IMR-90 (cell line): ENCODE data around the gene ADAMTS6. TPM values are rescaled to one million over a fixed set of nuclear protein-coding genes. Genes with fewer than 3 reads are reported as not detected.

Source experiments
- ATAC-seq: fragments of 200-7000 bp; cut with Tn5 transposase; 2 replicates; pipeline ENCODE4 v1.9.1; 2020; ENCODE audit warnings: low read depth, mild to moderate bottlenecking, moderate library complexity
- BruUV-seq: library from RNA; stranded (reverse); fragments of 400-500 nt; replicated peaks from 2 replicates; lab custom pipeline; 2021; lab: Mats Ljungman, UMichigan
- CTCF ChIA-PET: fragments of 300-600 bp; formaldehyde crosslinking; extraction: SDS; loops from one replicate; lab custom pipeline; 2021; ENCODE audit warnings: antibody characterized with exemption; lab: Yijun Ruan, JAX
- POLR2A ChIA-PET: fragments of 300-600 bp; sonication (Branson Sonifier 250); formaldehyde crosslinking; loops from one replicate; lab custom pipeline; 2022; ENCODE audit warnings: antibody characterized with exemption; ENCODE audit not compliant: unreplicated experiment; lab: Charles Lee
- DNase-seq: peaks from one replicate; pipeline ENCODE4 v3.0.0; 2013
- H2AFZ ChIP-seq: replicated peaks from 2 replicates; pipeline ENCODE3; 2013; ENCODE audit warnings: low read length, mild to moderate bottlenecking; ENCODE audit not compliant: poor library complexity
- H2AK5ac ChIP-seq: 2 replicates; pipeline ENCODE4 v1.6.1; 2013; ENCODE audit warnings: low read depth, low read length, inconsistent platforms
- H2AK9ac ChIP-seq: replicated peaks from 2 replicates; pipeline ENCODE3; 2013; ENCODE audit warnings: mild to moderate bottlenecking, low read depth, low read length, moderate library complexity; ENCODE audit not compliant: poor library complexity
- H2BK120ac ChIP-seq: 2 replicates; pipeline ENCODE4 v1.6.1; 2013; ENCODE audit warnings: low read depth, low read length, inconsistent platforms
- H2BK15ac ChIP-seq: 3 replicates; pipeline ENCODE4 v1.6.1; 2013; ENCODE audit warnings: low read depth, low read length, inconsistent platforms
- H2BK20ac ChIP-seq: 2 replicates; pipeline ENCODE4 v1.6.1; 2013; ENCODE audit warnings: low read depth, mild to moderate bottlenecking, inconsistent platforms, low read length, moderate library complexity
- H2BK5ac ChIP-seq: 2 replicates; pipeline ENCODE4 v1.6.1; 2013; ENCODE audit warnings: mild to moderate bottlenecking, low read depth, low read length, inconsistent platforms; ENCODE audit not compliant: poor library complexity, severe bottlenecking
- H3K14ac ChIP-seq: replicated peaks from 2 replicates; pipeline ENCODE4 v1.6.1; 2013; ENCODE audit warnings: low read depth, low read length, inconsistent platforms
- H3K18ac ChIP-seq: 2 replicates; pipeline ENCODE4 v1.6.1; 2013; ENCODE audit warnings: low read depth, low read length, control low read depth
- H3K23ac ChIP-seq: 2 replicates; pipeline ENCODE4 v1.6.1; 2013; ENCODE audit warnings: low read depth, low read length, inconsistent platforms
- H3K27ac ChIP-seq: 2 replicates; pipeline ENCODE4 v1.5.1; 2013; ENCODE audit warnings: mild to moderate bottlenecking, control low read depth, low read length; ENCODE audit not compliant: insufficient read depth
- H3K27me3 ChIP-seq: 2 replicates; pipeline ENCODE4 v1.6.1; 2013; ENCODE audit warnings: low read length; ENCODE audit not compliant: control insufficient read depth, insufficient read depth
- H3K36me3 ChIP-seq: 2 replicates; pipeline ENCODE4 v1.6.1; 2013; ENCODE audit warnings: low read length, mixed read lengths; ENCODE audit not compliant: control insufficient read depth, insufficient read depth
- H3K4ac ChIP-seq: 2 replicates; pipeline ENCODE4 v1.6.1; 2013; ENCODE audit warnings: low read depth, low read length, inconsistent platforms
- H3K4me1 ChIP-seq: 2 replicates; pipeline ENCODE4 v1.6.1; 2013; ENCODE audit warnings: low read length, mixed read lengths; ENCODE audit not compliant: control insufficient read depth, insufficient read depth
- H3K4me2 ChIP-seq: 2 replicates; pipeline ENCODE4 v1.6.1; 2013; ENCODE audit warnings: low read depth, mild to moderate bottlenecking, control low read depth, low read length, moderate library complexity
- H3K4me3 ChIP-seq: 2 replicates; pipeline ENCODE4 v1.5.1; 2013; ENCODE audit warnings: low read depth, mild to moderate bottlenecking, control low read depth, low read length, moderate library complexity; ENCODE audit not compliant: insufficient read depth
- H3K56ac ChIP-seq: 2 replicates; pipeline ENCODE4 v1.6.1; 2013; ENCODE audit warnings: low read length, inconsistent platforms; ENCODE audit not compliant: insufficient read depth; ENCODE audit errors: extremely low read depth
- H3K79me1 ChIP-seq, 2 experiments: 2 replicates each; pipeline ENCODE4 v1.6.1; 2013; ENCODE audit warnings: low read length in 2 of 2, inconsistent platforms in 1 of 2, low read depth in 1 of 2
- H3K9ac ChIP-seq: 2 replicates; pipeline ENCODE4 v1.6.1; 2013; ENCODE audit warnings: low read depth, low read length, control low read depth
- H3K9me1 ChIP-seq: 2 replicates; pipeline ENCODE4 v1.6.1; 2013; ENCODE audit warnings: low read length, inconsistent platforms; ENCODE audit not compliant: insufficient read depth
- H3K9me3 ChIP-seq: 2 replicates; pipeline ENCODE4 v1.6.1; 2013; ENCODE audit warnings: low read length; ENCODE audit not compliant: control insufficient read depth, insufficient read depth
- H4K20me1 ChIP-seq: 2 replicates; pipeline ENCODE4 v1.6.1; 2013; ENCODE audit warnings: low read length, inconsistent platforms; ENCODE audit not compliant: insufficient read depth
- H4K5ac ChIP-seq: 2 replicates; pipeline ENCODE4 v1.6.1; 2013; ENCODE audit warnings: mild to moderate bottlenecking, low read depth, low read length, control low read depth
- H4K8ac ChIP-seq, 2 experiments: 2 replicates each; pipeline ENCODE4 v1.6.1; 2013; ENCODE audit warnings: low read depth in 2 of 2, low read length in 2 of 2, control low read depth in 1 of 2, inconsistent platforms in 1 of 2
- H4K91ac ChIP-seq: 2 replicates; pipeline ENCODE4 v1.6.1; 2013; ENCODE audit warnings: low read depth, low read length, inconsistent platforms; ENCODE audit not compliant: insufficient read depth
- CEBPB ChIP-seq: IDR thresholded peaks from 2 replicates; pipeline ENCODE4 v1.6.1; 2012; ENCODE audit warnings: low read depth, low read length, improper control_type of control experiment
- CHD1 ChIP-seq: IDR thresholded peaks from 2 replicates; pipeline ENCODE4 v1.6.1; 2012; ENCODE audit warnings: low read depth, low read length, improper control_type of control experiment
- CTCF ChIP-seq: conservative IDR thresholded peaks from 2 replicates; pipeline ENCODE4 v1.5.1; 2012; ENCODE audit warnings: mild to moderate bottlenecking, low read depth, low read length, improper control_type of control experiment
- ELK1 ChIP-seq: fragments of 150-350 bp; IDR thresholded peaks from 2 replicates; pipeline ENCODE4 v1.6.1; 2016; ENCODE audit warnings: low read depth, mild to moderate bottlenecking, low read length, moderate library complexity, borderline replicate concordance
- FOS ChIP-seq: fragments of 150-350 bp; IDR thresholded peaks from 2 replicates; pipeline ENCODE4 v1.6.1; 2016; ENCODE audit warnings: low read depth, low read length
- MAFK ChIP-seq: IDR thresholded peaks from 2 replicates; pipeline ENCODE4 v1.6.1; 2012; ENCODE audit warnings: low read depth, low read length, improper control_type of control experiment
- MAZ ChIP-seq: IDR thresholded peaks from 2 replicates; pipeline ENCODE4 v1.6.1; 2012; ENCODE audit warnings: low read depth, mild to moderate bottlenecking, low read length, improper control_type of control experiment, moderate library complexity, borderline replicate concordance
- NFE2L2 ChIP-seq: fragments of 150-350 bp; IDR thresholded peaks from 2 replicates; pipeline ENCODE4 v1.6.1; 2016; ENCODE audit warnings: low read depth, mild to moderate bottlenecking, low read length
- POLR2A ChIP-seq: IDR thresholded peaks from 2 replicates; pipeline ENCODE4 v1.6.1; 2012; ENCODE audit warnings: mild to moderate bottlenecking, low read depth, low read length
- RAD21 ChIP-seq: IDR thresholded peaks from 2 replicates; pipeline ENCODE4 v1.6.1; 2012; ENCODE audit warnings: low read length, improper control_type of control experiment
- RCOR1 ChIP-seq: IDR thresholded peaks from 2 replicates; pipeline ENCODE4 v1.6.1; 2012; ENCODE audit warnings: mild to moderate bottlenecking, low read length, improper control_type of control experiment; ENCODE audit not compliant: insufficient replicate concordance
- RFX5 ChIP-seq: IDR thresholded peaks from 2 replicates; pipeline ENCODE4 v1.8.0; 2012; ENCODE audit warnings: low read depth, mild to moderate bottlenecking, low read length, moderate library complexity
- USF2 ChIP-seq: fragments of 150-350 bp; IDR thresholded peaks from 2 replicates; pipeline ENCODE4 v1.6.1; 2017; ENCODE audit warnings: mild to moderate bottlenecking, antibody characterized with exemption, low read length, low read depth
- WGBS, 2 experiments: methylation state at CpG; one replicate each; pipeline versions ENCODE4 v1.1.5 to v1.1.7; 2013; ENCODE audit warnings: missing lambda C conversion rate in 2 of 2; ENCODE audit not compliant: insufficient read length in 1 of 2; ENCODE audit errors: extremely low coverage in 2 of 2; 5-methylcytosine and 5-hydroxymethylcytosine counted together
- dilution Hi-C: fragments of 300-500 bp; cut with HindIII; formaldehyde crosslinking; loops from one replicate; pipeline ENCODE4 v1.14.3; 2018; ENCODE audit warnings: low sequenced_read_pairs; ENCODE audit not compliant: unreplicated experiment
- in situ Hi-C: fragments of 300-500 bp; cut with MboI; formaldehyde crosslinking; loops from 3 replicates; pipeline ENCODE4 v1.14.3; 2019; ENCODE audit warnings: low sequenced_read_pairs, inconsistent platforms, mixed read lengths
- intact Hi-C: fragments of 100-400 bp; cut with micrococcal nuclease; formaldehyde crosslinking; loops from 2 replicates; pipeline ENCODE4 v1.10.0; 2022
- polyA plus RNA-seq, 3 experiments: library from polyadenylated mRNA; depleted of rRNA; stranded (reverse); fragments of >200 nt; gene quantifications; 2 replicates each; pipeline ENCODE4 v1.2.3, GENCODE V29; 2012; ENCODE audit warnings: low replicate concordance in 1 of 3
- total RNA-seq: library from RNA; depleted of rRNA; stranded (reverse); fragments of >200 nt; gene quantifications from 2 replicates; pipeline ENCODE4 v1.2.3, GENCODE V29; 2012

ADAMTS6 gene
- total and polyA plus RNA-seq, 2 of the 4 experiments (the other 2 are of a cell fraction) = 23.9 to 173 TPM

- Histone ChIP-seq H3K4ac (peak overlapping the region; percentile 96), H3K9ac (peak overlapping the region; percentile 88; the same call in 1 of the 2 replicates), H2BK120ac (peak overlapping the region; percentile 96), H3K27ac (peak overlapping the region; percentile 90), H3K23ac (peak overlapping the region; percentile 75), H3K36me3 (no peaks in the 10 kb centered on the region), H3K4me3 (no peak overlapping the region), H4K20me1 (no peaks in the 10 kb centered on the region), H2AK9ac (no peak overlapping the region), H2BK5ac (peak overlapping the region; percentile 99), H3K9me3 (no peaks in the 10 kb centered on the region), H4K5ac (peak overlapping the region; percentile 92), H3K4me1 (peaks cover 19% of the 10 kb centered on the region), H3K9me1 (peaks cover 8% of the 10 kb centered on the region), H4K91ac (peak overlapping the region; percentile 97), H4K8ac (peak overlapping the region; percentile 81 to 96), H2BK15ac (peak overlapping the region; percentile 57; the same call in 2 of the 3 replicates), H2AK5ac (0 out of 2 replicates have a peak overlapping the region, but pooled peaks have one; percentile 11), H3K4me2 (peak overlapping the region; percentile 74), H3K56ac (peak overlapping the region; percentile 98), H3K14ac (peak overlapping the region; percentile 84), H3K18ac (peak overlapping the region; percentile 97), H2BK20ac (peak overlapping the region; percentile 95; the same call in 1 of the 2 replicates), H2AFZ (no peak overlapping the region), H3K27me3 (no peaks in the 10 kb centered on the region), H3K79me1 (no peaks in the 10 kb centered on the region; a peak in 1 of 4 replicates)
- intact Hi-C loops (loop anchor here (1.0 to 10.0 kb wide), 6 partner anchors 26 to 356 kb away; no protein-coding TSS in a partner anchor), dilution Hi-C loops (no loop called here), in situ Hi-C loops (no loop called here)
- DNase-seq (peak; percentile 93), ATAC-seq (peak; percentile 75)
- WGBS, 2 experiments = 0% methylated on average over 3 of the region's 10 CpGs; no CpG with 5 or more reads in 1 of the 2 experiments
- POLR2A ChIA-PET = interaction anchor here (1.0 to 1.3 kb wide), 2 partner anchors 15 to 168 kb away, joined by 3 to 5 read pairs; no protein-coding TSS in a partner anchor
- CTCF ChIA-PET = interaction anchor here (0.6 to 1.1 kb wide), 4 partner anchors 10 to 356 kb away, joined by 3 to 5 read pairs (median 4); no protein-coding TSS in a partner anchor
- no TSS peak for BruUV-seq
- TF ChIP-seq CTCF (0 out of 2 replicates have a peak, but pooled peaks have one; percentile 20), RFX5 (no peak), RCOR1 (no peak), USF2 (peak; percentile 37; the same call in 1 of the 2 replicates), CEBPB (peak; percentile 47; the same call in 1 of the 2 replicates), ELK1 (no peak), MAZ (peak; percentile 25; the same call in 1 of the 2 replicates), FOS (peak; percentile 80), CHD1 (no peak), POLR2A (peak; percentile 62), RAD21 (peak; percentile 29; the same call in 1 of the 2 replicates), MAFK (no peak; the same call in 1 of the 2 replicates), NFE2L2 (no peak)
Observed at GRCh38 chr5:65127161-65127901, 354.4 kb downstream of the ADAMTS6 start.
